Stimulated activated CD4-positive, alpha-beta T cell treated with anti-CD3 and anti-CD28 coated beads, Interleukin-12 subunit alpha, Interleukin-12 subunit beta, amount 100 ng/mL, for 24 hours (primary cell): ENCODE results near the gene HIGD1A.

Source experiments
- DNase-seq, 2 experiments: peaks; one replicate each; pipeline ENCODE4 v3.0.0-alpha.2; 2020; ENCODE audit warnings: low read depth in 2 of 2

HIGD1A gene

GRCh38 chr3:42755681-42756578 is 48.4 kb downstream of the HIGD1A start:
- DNase-seq: no peak

- no peak for DNase-seq
Measured at GRCh38 chr3:42753757-42754156, 50.5 kb downstream of the HIGD1A start.

- DNase-seq: no peak
Measured at GRCh38 chr3:42752961-42753360, 51.3 kb downstream of the HIGD1A start.

GRCh38 chr3:42752441-42752840 is 51.8 kb downstream of the HIGD1A start:
- DNase-seq: no peak

DNA sequence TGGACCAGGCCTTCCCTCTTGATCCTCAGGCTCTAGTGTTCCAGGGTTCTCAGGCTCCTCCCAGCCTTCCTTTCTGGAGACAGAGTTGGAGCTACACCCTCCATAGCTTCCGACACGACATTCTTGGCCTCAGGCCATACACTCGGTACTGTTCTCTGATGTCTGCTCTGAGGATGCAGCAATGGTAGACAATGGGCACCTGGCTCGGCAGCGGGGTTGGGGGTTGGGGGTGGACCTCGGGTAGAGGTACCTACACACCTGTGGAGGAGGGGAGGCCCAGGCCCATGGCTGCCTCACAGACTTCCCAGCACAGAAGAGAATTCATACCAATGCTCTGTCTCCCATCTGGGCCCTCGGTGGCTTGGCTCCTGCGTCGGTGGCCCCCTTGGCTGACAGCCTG is 52.7 kb downstream of the HIGD1A start:
- DNase-seq: no peak

- DNase-seq: no peak
Measured at GRCh38 chr3:42750834-42751233, 53.5 kb downstream of the HIGD1A start.

DNA sequence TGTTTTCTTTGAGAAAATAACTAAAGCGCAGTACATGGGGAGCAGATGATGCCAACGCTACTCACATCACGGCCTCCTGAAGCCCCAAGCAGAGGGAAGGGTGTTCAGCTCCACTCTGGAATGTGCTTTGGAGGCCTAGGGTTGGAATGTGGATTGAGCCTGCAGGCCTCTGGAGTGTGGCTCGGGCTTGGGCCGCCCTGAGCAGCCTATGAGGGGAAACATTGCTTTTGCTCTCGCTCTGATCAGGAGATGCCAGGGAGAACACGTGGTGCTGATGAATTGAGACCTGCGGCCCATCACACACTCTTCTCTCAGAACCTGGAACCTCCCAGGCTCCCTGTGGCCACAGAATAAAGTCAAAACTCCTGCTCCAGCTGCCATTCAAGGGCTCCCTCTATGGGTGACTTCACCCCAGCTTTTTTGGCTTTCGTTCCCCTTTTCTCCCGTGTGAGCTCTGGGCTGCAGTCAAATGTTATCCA is 54.5 kb downstream of the HIGD1A start:
- no peak for DNase-seq

DNA sequence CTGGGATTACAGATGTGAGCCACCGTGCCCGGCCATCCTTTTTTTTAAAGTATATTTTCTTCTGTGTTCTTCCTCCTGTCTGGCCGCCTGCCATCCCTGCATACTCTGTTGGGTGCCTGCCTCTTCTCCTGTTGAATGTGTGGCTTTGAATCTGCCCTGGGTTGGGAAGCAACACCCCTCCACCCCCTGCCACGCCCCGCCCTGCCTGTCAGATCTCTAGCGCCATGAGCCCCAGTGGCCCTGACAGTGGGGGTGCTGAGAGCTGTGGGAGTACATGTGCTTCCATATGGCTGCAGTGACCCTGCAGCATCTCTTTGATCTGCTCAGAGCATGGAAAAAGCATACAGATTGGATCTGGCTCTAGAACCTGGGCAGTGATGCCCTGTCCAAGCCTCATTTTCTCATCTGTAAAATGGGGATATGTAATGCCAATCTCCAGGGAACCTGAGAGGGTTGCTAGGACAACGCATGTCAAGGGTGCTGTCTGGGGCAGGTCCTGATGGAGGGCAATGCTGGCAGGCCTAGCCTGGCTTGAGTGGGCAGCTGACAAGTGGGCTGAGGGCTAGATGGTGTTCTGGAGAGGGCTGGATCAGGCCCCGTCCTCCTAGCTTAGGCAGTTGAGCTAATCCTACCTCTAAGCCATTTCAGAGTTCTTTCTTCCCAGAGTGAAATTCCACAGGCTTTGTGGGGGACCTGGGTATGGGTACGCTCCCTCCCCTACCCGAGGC is 55.1 kb downstream of the HIGD1A start:
- no peak for DNase-seq

- no peak for DNase-seq
Measured at GRCh38 chr3:42747581-42747980, 56.7 kb downstream of the HIGD1A start.

GRCh38 chr3:42746455-42747450 is 57.5 kb downstream of the HIGD1A start:
- no peak for DNase-seq

DNA sequence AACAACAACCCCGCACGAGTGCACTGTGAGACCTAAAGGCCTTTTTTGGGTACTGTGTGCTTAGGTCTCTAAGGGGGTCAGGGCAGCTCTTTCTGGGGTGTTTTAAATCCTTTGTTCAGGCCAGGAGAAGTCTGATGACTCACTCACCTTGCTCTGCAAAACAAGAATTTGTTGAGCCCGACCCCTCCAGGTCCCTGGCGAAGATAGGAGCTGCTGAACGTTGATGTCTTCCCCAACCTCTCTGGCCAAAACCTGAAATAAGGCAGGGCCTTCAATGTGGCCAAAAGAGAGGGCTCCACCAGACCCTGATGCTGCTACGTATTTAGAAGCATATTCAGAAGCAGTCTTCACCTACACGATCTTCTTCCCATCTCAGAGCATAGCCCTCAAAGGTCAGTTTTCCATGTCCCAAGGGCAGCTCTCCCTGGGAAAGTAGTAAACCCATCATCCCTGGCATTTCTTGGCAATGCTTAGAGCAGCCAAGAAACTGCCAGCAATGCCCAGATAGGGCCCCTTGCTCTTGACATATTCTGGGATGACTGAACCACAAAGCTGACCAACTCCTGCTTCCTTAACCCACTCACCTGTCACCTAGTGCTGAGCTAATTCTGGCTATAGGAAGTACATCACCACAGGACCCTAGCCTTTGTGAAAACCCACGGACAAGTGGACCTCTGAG is 58.4 kb downstream of the HIGD1A start:
- no peak for DNase-seq

DNA sequence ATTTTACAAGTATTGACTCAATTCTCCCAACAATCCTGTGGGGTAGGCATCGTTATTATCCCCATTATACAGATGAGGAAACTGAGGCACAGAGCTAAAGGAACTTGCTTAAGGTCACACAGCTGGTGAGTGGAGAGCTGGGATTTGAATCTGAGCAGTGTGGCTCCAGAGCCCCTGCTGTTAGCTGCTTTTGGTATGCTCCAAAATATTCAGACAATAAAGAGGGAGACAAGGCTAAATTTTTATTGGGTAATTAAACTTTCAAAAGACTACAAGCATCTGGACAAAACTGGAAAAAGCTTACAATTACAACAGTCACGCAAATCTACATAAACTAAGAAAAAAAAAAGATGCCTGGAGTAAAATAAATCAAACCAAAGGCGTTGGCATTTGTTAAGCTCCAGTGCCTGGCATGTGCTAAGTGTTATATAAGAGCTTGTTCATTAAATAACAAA is 59.0 kb downstream of the HIGD1A start:
- no peak for DNase-seq

DNA sequence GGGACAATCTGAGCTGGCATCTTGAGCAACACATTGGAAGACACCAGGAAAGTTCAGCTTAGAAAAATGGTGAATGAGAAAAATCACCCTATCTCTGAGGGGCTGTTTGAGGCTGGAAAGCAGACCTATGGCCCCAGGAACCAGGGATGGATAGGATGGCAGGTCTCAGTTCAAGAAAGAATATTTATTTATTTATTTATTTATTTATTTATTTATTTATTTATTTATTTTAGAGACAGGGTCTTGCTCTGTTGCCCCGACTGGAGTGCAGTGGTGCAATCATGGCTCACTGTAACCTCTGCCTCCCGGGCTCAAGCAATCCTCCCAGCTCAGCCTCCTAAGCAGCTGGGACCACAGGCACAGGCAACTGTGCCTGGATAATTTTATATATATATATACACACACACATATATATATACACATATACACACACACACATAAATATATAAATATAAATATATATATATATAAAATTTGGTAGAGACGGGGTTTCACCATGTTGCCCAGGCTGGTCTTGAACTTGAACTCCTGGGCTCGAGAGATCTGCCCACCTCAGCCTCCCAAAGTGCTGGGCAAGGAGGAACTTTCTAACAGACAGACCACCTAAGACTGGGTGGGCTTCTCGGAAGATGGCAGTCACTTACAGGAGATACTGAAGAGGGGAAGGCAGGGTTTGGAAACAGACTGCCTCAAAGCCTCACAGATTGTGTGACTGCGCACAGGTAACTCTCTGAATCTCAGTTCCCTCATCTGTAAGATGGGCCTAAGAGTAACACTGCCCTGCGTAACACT is 60.9 kb downstream of the HIGD1A start:
- no peak for DNase-seq

DNA sequence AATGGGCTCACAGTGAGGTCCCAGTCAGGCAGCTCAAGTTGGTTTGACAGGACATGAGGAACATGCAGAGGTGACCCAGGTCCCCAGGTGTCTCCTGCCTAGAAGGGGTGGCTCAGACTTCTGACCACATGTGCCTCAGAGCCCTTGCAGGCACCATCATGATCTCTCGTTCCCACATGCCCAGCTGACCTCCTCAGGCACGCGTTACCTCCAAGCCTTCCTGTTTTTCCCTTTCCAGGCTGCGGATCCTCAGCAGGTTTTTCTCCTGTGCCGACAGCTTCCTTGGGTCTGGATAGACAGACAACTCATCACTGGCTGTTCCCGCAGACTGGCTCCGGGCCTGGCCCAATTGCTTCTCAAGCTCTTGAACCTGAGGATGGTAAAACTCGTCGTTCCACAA is 61.6 kb downstream of the HIGD1A start:
- DNase-seq: no peak

- no peak for DNase-seq
Measured at GRCh38 chr3:42742259-42742658, 62.0 kb downstream of the HIGD1A start.

DNA sequence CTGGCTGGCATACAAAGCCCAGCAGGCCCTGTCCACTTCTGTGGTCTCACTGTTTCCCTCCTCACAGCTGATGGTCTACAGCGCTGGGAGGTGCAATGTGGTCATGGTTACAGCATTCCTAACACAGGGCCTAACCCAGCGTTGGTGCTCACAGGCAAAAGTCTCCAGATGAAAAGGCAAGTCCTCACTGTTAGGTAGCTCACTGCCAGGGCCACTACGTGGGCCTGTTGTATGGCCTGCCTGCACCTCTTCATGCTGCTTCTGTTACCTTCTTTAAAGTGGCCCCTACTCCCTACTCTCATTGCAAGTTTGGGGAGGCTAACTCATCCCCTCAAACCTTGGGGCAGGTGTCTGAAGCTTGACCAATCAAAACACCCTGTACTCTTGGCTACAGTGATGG is 62.5 kb downstream of the HIGD1A start:
- no peak for DNase-seq

GRCh38 chr3:42739401-42740158 is 64.7 kb downstream of the HIGD1A start:
- no peak for DNase-seq

DNA sequence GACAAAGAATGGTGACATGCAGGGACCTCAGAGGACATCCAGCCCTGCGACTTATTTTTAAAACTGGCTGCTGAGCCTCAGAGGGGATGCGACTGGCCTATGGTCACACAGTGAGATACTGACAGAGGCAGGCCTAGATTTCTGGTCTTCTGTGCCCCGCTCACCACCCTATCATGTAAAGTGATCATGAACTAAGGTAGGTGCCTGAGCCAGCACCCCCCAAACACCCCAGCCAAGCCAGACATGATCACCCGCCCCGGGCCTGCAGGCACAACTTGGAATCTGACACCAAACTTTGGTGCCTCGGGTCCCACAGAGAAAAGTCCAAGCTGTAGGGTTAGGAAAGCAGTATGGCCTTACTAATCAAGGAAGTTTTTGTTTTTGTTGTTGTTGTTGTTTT is 67.8 kb downstream of the HIGD1A start:
- DNase-seq: no peak

DNA sequence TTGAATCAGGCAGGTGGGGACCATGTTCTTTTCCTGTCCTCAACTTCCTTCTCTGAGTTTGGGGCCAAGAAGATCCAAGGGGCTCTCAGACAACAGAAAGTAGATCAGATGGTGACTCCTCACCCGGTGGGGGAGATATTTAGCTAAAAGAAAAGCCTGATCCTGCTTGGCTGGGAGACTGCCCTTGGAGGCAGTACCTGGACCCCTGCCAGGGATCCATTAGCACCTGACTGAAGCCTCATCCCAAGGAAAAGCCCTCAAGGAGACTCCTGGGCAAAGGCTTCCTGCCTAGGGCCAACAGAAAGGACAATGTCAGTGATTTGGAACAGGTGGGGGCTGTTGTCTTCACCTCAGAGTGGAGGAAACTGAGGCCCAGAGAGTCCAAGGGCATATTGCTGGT is 68.2 kb downstream of the HIGD1A start:
- no peak for DNase-seq

- DNase-seq: no peak
Measured at GRCh38 chr3:42735615-42736014, 68.7 kb downstream of the HIGD1A start.
